Iris pigment epithelial cell (primary cell): ENCODE measurements around the gene PDZD2.
"Not testable (repeated sequence)": the region's sequence is repeated elsewhere in the genome, so short reads cannot be mapped to it uniquely, and the experiment has no call there.

Experiments
- DNase-seq: peaks from one replicate; pipeline ENCODE4 v3.0.0-alpha.2; 2011; ENCODE audit warnings: low read depth

PDZD2 gene

GRCh38 chr5:32076699-32077695, 438.1 kb downstream of the PDZD2 start:
- peak; percentile 63 for DNase-seq

- not testable (repeated sequence) for DNase-seq
Observed at GRCh38 chr5:32078855-32079254, 439.9 kb downstream of the PDZD2 start.

GRCh38 chr5:32080565-32080964, 441.6 kb downstream of the PDZD2 start:
- DNase-seq, result not testable (repeated sequence)

- no peak for DNase-seq
Observed at GRCh38 chr5:32082701-32083100, 443.8 kb downstream of the PDZD2 start.

- DNase-seq, result no peak
Observed at GRCh38 chr5:32083981-32084430, 445.1 kb downstream of the PDZD2 start.

GRCh38 chr5:32087086-32088082, 448.5 kb downstream of the PDZD2 start:
- no peak for DNase-seq

- no peak for DNase-seq
Observed at GRCh38 chr5:32088214-32088613, 449.3 kb downstream of the PDZD2 start.

- no peak for DNase-seq
Observed at GRCh38 chr5:32089146-32090000, 450.4 kb downstream of the PDZD2 start.

GRCh38 chr5:32090026-32090754, 451.3 kb downstream of the PDZD2 start:
- DNase-seq, result no peak

GRCh38 chr5:32090755-32091128, 451.8 kb downstream of the PDZD2 start:
- no peak for DNase-seq

- DNase-seq, result peak; percentile 77
Observed at GRCh38 chr5:32092938-32093812, 454.2 kb downstream of the PDZD2 start.

GRCh38 chr5:32094691-32095090, 455.8 kb downstream of the PDZD2 start:
- no peak for DNase-seq

- no peak for DNase-seq
Observed at GRCh38 chr5:32095261-32095671, 456.3 kb downstream of the PDZD2 start.

GRCh38 chr5:32096891-32097595, 458.1 kb downstream of the PDZD2 start:
- no peak for DNase-seq

GRCh38 chr5:32098291-32098690, 459.4 kb downstream of the PDZD2 start:
- DNase-seq, result peak; percentile 22

- no peak for DNase-seq
Observed at GRCh38 chr5:32098890-32099310, 460.0 kb downstream of the PDZD2 start.

- DNase-seq, result no peak
Observed at GRCh38 chr5:32099486-32100035, 460.6 kb downstream of the PDZD2 start.

- no peak for DNase-seq
Observed at GRCh38 chr5:32100230-32100629, 461.3 kb downstream of the PDZD2 start.
